Subcutaneous abdominal adipose tissue (tissue), 5 donors: Measurements from ENCODE around the gene FRAS1.
"Not testable (repeated sequence)": the region's sequence is repeated elsewhere in the genome, so short reads cannot be mapped to it uniquely, and the experiment has no call there.

Source experiments
- H3K27ac ChIP-seq: one replicate; pipeline ENCODE4 v1.7.0; 2013; ENCODE audit warnings: low read depth, mild to moderate bottlenecking, inconsistent platforms, low read length, moderate library complexity
- H3K27me3 ChIP-seq, 5 donors: one replicate each; pipeline ENCODE4 v1.7.0; 2013; ENCODE audit warnings: low read length in 5 of 5, inconsistent platforms in 1 of 5; ENCODE audit not compliant: control insufficient read depth in 5 of 5, insufficient read depth in 4 of 5
- H3K36me3 ChIP-seq, 5 donors: one replicate each; pipeline ENCODE4 v1.7.0; 2013; ENCODE audit warnings: low read length in 5 of 5; ENCODE audit not compliant: control insufficient read depth in 5 of 5, insufficient read depth in 5 of 5
- H3K4me1 ChIP-seq, 5 donors: one replicate each; pipeline ENCODE4 v1.7.0; 2013; ENCODE audit warnings: low read length in 5 of 5, mild to moderate bottlenecking in 3 of 5, moderate library complexity in 1 of 5; ENCODE audit not compliant: control insufficient read depth in 5 of 5, insufficient read depth in 5 of 5
- H3K4me3 ChIP-seq, 5 donors: one replicate each; pipeline ENCODE4 v1.7.0; 2013; ENCODE audit warnings: low read length in 5 of 5, low read depth in 1 of 5
- H3K9ac ChIP-seq, 5 donors: one replicate each; pipeline ENCODE4 v1.7.0; 2013; ENCODE audit warnings: low read length in 5 of 5, mild to moderate bottlenecking in 4 of 5, moderate library complexity in 3 of 5
- H3K9me3 ChIP-seq, 5 donors: one replicate each; pipeline ENCODE4 v1.7.0; 2013; ENCODE audit warnings: low read length in 5 of 5; ENCODE audit not compliant: control insufficient read depth in 5 of 5
- donor health status: healthy.
- donor health status: healthy.
- donor health status: healthy.
- donor health status: healthy.
- donor health status: healthy.

FRAS1 gene

GRCh38 chr4:78532046-78532445, 474.9 kb downstream of the FRAS1 start:
- H3K4me1 ChIP-seq: no peaks in the 10 kb centered on the region
- no peak overlapping the region for H3K9ac ChIP-seq
- H3K27ac ChIP-seq: no peak overlapping the region
- H3K27me3 ChIP-seq: no peaks in the 10 kb centered on the region
- H3K9me3 ChIP-seq: no peaks in the 10 kb centered on the region
- H3K36me3 ChIP-seq: no peaks in the 10 kb centered on the region
- no peak overlapping the region for H3K4me3 ChIP-seq

- Histone ChIP-seq H3K27me3 (no peaks in the 10 kb centered on the region), H3K4me3 (no peak overlapping the region), H3K36me3 (no peaks in the 10 kb centered on the region), H3K27ac (no peak overlapping the region), H3K9ac (no peak overlapping the region), H3K4me1 (no peaks in the 10 kb centered on the region), H3K9me3 (no peaks in the 10 kb centered on the region)
These were observed 476.7 kb downstream of the FRAS1 start for GRCh38 chr4:78533854-78534253.

- H3K27ac ChIP-seq: no peak overlapping the region
These were observed 477.3 kb downstream of the FRAS1 start for GRCh38 chr4:78534286-78534955.

GRCh38 chr4:78542373-78542772, 485.2 kb downstream of the FRAS1 start:
- H3K4me1 ChIP-seq: peaks cover 0 to 5% (median 4%) of the 10 kb centered on the region in 5 donors
- no peaks in the 10 kb centered on the region for H3K36me3 ChIP-seq
- no peak overlapping the region for H3K4me3 ChIP-seq
- no peak overlapping the region for H3K27ac ChIP-seq
- H3K27me3 ChIP-seq: no peaks in the 10 kb centered on the region
- H3K9me3 ChIP-seq: no peaks in the 10 kb centered on the region
- H3K9ac ChIP-seq: no peak overlapping the region

More at GRCh38 chr4:78534286-78534955, 477.3 kb downstream of the FRAS1 start:
- Histone ChIP-seq H3K4me3 (no peak overlapping the region), H3K36me3 (no peaks in the 10 kb centered on the region), H3K27me3 (no peaks in the 10 kb centered on the region), H3K9me3 (no peaks in the 10 kb centered on the region), H3K9ac (no peak overlapping the region), H3K4me1 (no peaks in the 10 kb centered on the region)

- Histone ChIP-seq H3K4me1 (peaks cover 0 to 5% (median 4%) of the 10 kb centered on the region in 5 donors), H3K36me3 (no peaks in the 10 kb centered on the region), H3K4me3 (no peak overlapping the region), H3K27me3 (no peaks in the 10 kb centered on the region), H3K27ac (no peak overlapping the region), H3K9me3 (no peaks in the 10 kb centered on the region), H3K9ac (no peak overlapping the region)
These were observed 486.5 kb downstream of the FRAS1 start for GRCh38 chr4:78543424-78544125.

GRCh38 chr4:78544678-78545077, 487.6 kb downstream of the FRAS1 start:
- H3K4me1 ChIP-seq: peaks cover 0 to 5% (median 4%) of the 10 kb centered on the region in 5 donors
- H3K9ac ChIP-seq: no peak overlapping the region
- no peaks in the 10 kb centered on the region for H3K9me3 ChIP-seq
- no peaks in the 10 kb centered on the region for H3K36me3 ChIP-seq
- H3K27me3 ChIP-seq: no peaks in the 10 kb centered on the region
- no peak overlapping the region for H3K27ac ChIP-seq
- H3K4me3 ChIP-seq: no peak overlapping the region

GRCh38 chr4:78545275-78546246, 488.4 kb downstream of the FRAS1 start:
- no peaks in the 10 kb centered on the region for H3K27me3 ChIP-seq
- H3K4me3 ChIP-seq: no peak overlapping the region
- peaks cover 0 to 5% (median 4%) of the 10 kb centered on the region in 5 donors for H3K4me1 ChIP-seq
- no peaks in the 10 kb centered on the region for H3K36me3 ChIP-seq
- H3K9me3 ChIP-seq: no peaks in the 10 kb centered on the region
- H3K27ac ChIP-seq: no peak overlapping the region
- no peak overlapping the region for H3K9ac ChIP-seq

- H3K9me3 ChIP-seq, H3K27me3 ChIP-seq, H3K4me3 ChIP-seq, H3K27ac ChIP-seq, H3K9ac ChIP-seq, H3K36me3 ChIP-seq: not testable (repeated sequence)
- peaks cover 0 to 14% (median 12%) of the 10 kb centered on the region in 5 donors for H3K4me1 ChIP-seq
These were observed 490.8 kb downstream of the FRAS1 start for GRCh38 chr4:78547899-78548298.

- H3K27ac ChIP-seq, H3K9me3 ChIP-seq, H3K4me3 ChIP-seq, H3K27me3 ChIP-seq, H3K9ac ChIP-seq, H3K36me3 ChIP-seq: not testable (repeated sequence)
- H3K4me1 ChIP-seq: peaks cover 0 to 19% (median 14%) of the 10 kb centered on the region in 5 donors
These were observed 491.8 kb downstream of the FRAS1 start for GRCh38 chr4:78548889-78549288.
